K562 (cell line): ENCODE results near the gene STOM. TPM values are rescaled to one million over a fixed set of nuclear protein-coding genes. Genes with fewer than 3 reads are reported as not detected.

Experiments used
- ATAC-seq: fragments of 200-7000 bp; cut with Tn5 transposase; 3 replicates; pipeline ENCODE4 v1.9.1; 2020; ENCODE audit warnings: moderate library complexity
- BruUV-seq: library from RNA; stranded (reverse); fragments of 400-500 nt; replicated peaks from 2 replicates; lab custom pipeline; 2021; lab: Mats Ljungman, UMichigan
- CTCF ChIA-PET: fragments of 300-600 bp; formaldehyde crosslinking; extraction: SDS; loops from one replicate; lab custom pipeline; 2021; ENCODE audit warnings: low intra/inter-chr PET ratio; lab: Yijun Ruan, JAX
- POLR2A ChIA-PET: fragments of 300-600, 350-650 bp; sonication (Branson Sonifier 250); formaldehyde crosslinking; extraction: SDS; loops from one replicate; lab custom pipeline; 2021; ENCODE audit warnings: antibody characterized with exemption, inconsistent platforms; lab: Yijun Ruan, JAX
- DNase-seq, 4 experiments: peaks; one replicate each; pipeline versions ENCODE4 v3.0.0 to v3.0.0-alpha.2; 2011 to 2018; ENCODE audit warnings: low spot score in 3 of 4, mixed read lengths in 3 of 4; ENCODE audit errors: extremely low read depth in 1 of 4
- FAIRE-seq: peaks from 2 replicates; lab custom pipeline; 2011; peaks lifted over from hg19 to GRCh38; lab: Jason Lieb, UNC
- H2AFZ ChIP-seq: 2 replicates; pipeline ENCODE4 v1.6.0; 2011; ENCODE audit warnings: low read depth, low read length, control low read depth, inconsistent platforms
- H3K27ac ChIP-seq: fragments of 200-600 bp; 3 replicates; pipeline ENCODE4 v1.8.0; 2011; ENCODE audit warnings: low read depth, mild to moderate bottlenecking, control low read depth, inconsistent platforms, low read length, moderate library complexity, mixed read lengths; ENCODE audit errors: extremely low read depth
- H3K27me3 ChIP-seq, 2 experiments: fragments of 300-600 bp in 1 of 2; 2 replicates in 1 of 2; 3 replicates in 1 of 2; pipeline versions ENCODE4 v1.6.0 to v1.8.0; 2011; ENCODE audit warnings: inconsistent platforms in 2 of 2, low read length in 2 of 2, mild to moderate bottlenecking in 1 of 2, mixed read lengths in 1 of 2, moderate library complexity in 1 of 2; ENCODE audit not compliant: control insufficient read depth in 2 of 2, insufficient read depth in 2 of 2
- H3K36me3 ChIP-seq: fragments of 300-600 bp; 3 replicates; pipeline ENCODE4 v1.8.0; 2011; ENCODE audit warnings: mild to moderate bottlenecking, low read length, inconsistent platforms; ENCODE audit not compliant: control insufficient read depth, insufficient read depth
- H3K4me1 ChIP-seq, 2 experiments: fragments of 200-600 bp in 1 of 2; replicated peaks in 1 of 2; 2 replicates in 1 of 2; 3 replicates in 1 of 2; pipeline versions ENCODE4 v1.5.1 to v1.8.0; 2011; ENCODE audit warnings: inconsistent platforms in 2 of 2, low read length in 2 of 2, mild to moderate bottlenecking in 1 of 2, mixed read lengths in 1 of 2, moderate library complexity in 1 of 2; ENCODE audit not compliant: control insufficient read depth in 2 of 2, insufficient read depth in 2 of 2
- H3K4me2 ChIP-seq: 2 replicates; pipeline ENCODE4 v1.6.1; 2011; ENCODE audit warnings: low read length, control low read depth, inconsistent platforms, mixed read lengths; ENCODE audit not compliant: insufficient read depth
- H3K4me3 ChIP-seq: fragments of 200-600 bp; sonication (generic), shearing (Covaris generic); 2 replicates; pipeline ENCODE4 v1.5.1; 2016; ENCODE audit warnings: control low read depth, inconsistent platforms
- H3K79me2 ChIP-seq: fragments of 200-600 bp; 3 replicates; pipeline ENCODE4 v1.8.0; 2011; ENCODE audit warnings: low read length, inconsistent platforms; ENCODE audit not compliant: control insufficient read depth, insufficient read depth
- H3K9ac ChIP-seq, 2 experiments: 2 replicates each; pipeline versions ENCODE4 v1.6.0 to v1.6.1; 2011; ENCODE audit warnings: low read depth in 2 of 2, low read length in 2 of 2, control low read depth in 1 of 2, inconsistent platforms in 1 of 2, mild to moderate bottlenecking in 1 of 2, mixed read lengths in 1 of 2; ENCODE audit not compliant: insufficient read depth in 1 of 2
- H3K9me1 ChIP-seq: one replicate; pipeline ENCODE4 v1.6.0; 2011; ENCODE audit warnings: inconsistent platforms, mild to moderate bottlenecking, low read length, moderate library complexity; ENCODE audit not compliant: control insufficient read depth, insufficient read depth
- H3K9me3 ChIP-seq: replicated peaks from 2 replicates; pipeline ENCODE4 v1.5.1; 2011; ENCODE audit warnings: low read depth, low read length, inconsistent platforms; ENCODE audit not compliant: control insufficient read depth, insufficient read depth
- H4K20me1 ChIP-seq: replicated peaks from 2 replicates; pipeline ENCODE4 v1.6.1; 2011; ENCODE audit warnings: low read length, inconsistent platforms, mixed read lengths; ENCODE audit not compliant: control insufficient read depth, insufficient read depth
- CREBBP ChIP-seq: IDR thresholded peaks from one replicate; pipeline ENCODE4 v1.6.1; 2012; ENCODE audit warnings: low read depth, mild to moderate bottlenecking, control low read depth, inconsistent platforms, low read length
- PTBP1 ChIP-seq: fragments of 200-400 bp; formaldehyde crosslinking; IDR thresholded peaks from 2 replicates; pipeline ENCODE4 v1.6.1; 2017; ENCODE audit warnings: low read depth, low read length
- RAD21 ChIP-seq, 2 experiments: fragments of 250-450 bp in 1 of 2; fragments of 450-650 bp in 1 of 2; sonication (Bioruptor Pico) in 1 of 2; formaldehyde crosslinking in 1 of 2; IDR thresholded peaks in 1 of 2; conservative IDR thresholded peaks in 1 of 2; 2 replicates each; pipeline versions ENCODE4 v1.4.0 to v1.8.0; 2020 to 2022; ENCODE audit warnings: mild to moderate bottlenecking in 2 of 2, moderate library complexity in 1 of 2
- RBM34 ChIP-seq: fragments of 200-400 bp; formaldehyde crosslinking; IDR thresholded peaks from 2 replicates; pipeline ENCODE4 v1.6.1; 2018; ENCODE audit warnings: low read length, borderline replicate concordance; ENCODE audit not compliant: insufficient read depth
- REST ChIP-seq, 2 experiments: fragments of 450-650 bp; formaldehyde crosslinking in 1 of 2; IDR thresholded peaks; 2 replicates each; pipeline versions ENCODE4 v1.4.0 to v1.6.1; 2014 to 2020; ENCODE audit warnings: mild to moderate bottlenecking in 2 of 2, borderline replicate concordance in 1 of 2, low read depth in 1 of 2
- SMAD2 ChIP-seq: fragments of 150-350 bp; IDR thresholded peaks from 2 replicates; pipeline ENCODE4 v1.6.1; 2014; ENCODE audit warnings: low read depth, mild to moderate bottlenecking, low read length
- ZFPM2 ChIP-seq: fragments of 250-450 bp; sonication (Bioruptor Pico); IDR thresholded peaks from 2 replicates; pipeline ENCODE4 v1.5.1; 2022; ENCODE audit warnings: mild to moderate bottlenecking
- ZNF586 ChIP-seq: fragments of 450-650 bp; formaldehyde crosslinking; conservative IDR thresholded peaks from 2 replicates; pipeline ENCODE4 v1.4.0; 2020; ENCODE audit warnings: mild to moderate bottlenecking, moderate library complexity
- ZNF740 ChIP-seq, 3 experiments: fragments of 200-800 bp in 1 of 3; sonication (Bioruptor generic) in 1 of 3; sonication (generic) in 1 of 3; formaldehyde crosslinking in 1 of 3; IDR thresholded peaks; 2 replicates each; pipeline versions ENCODE4 v1.6.1 to v1.8.0; 2016 to 2022; ENCODE audit warnings: mild to moderate bottlenecking in 2 of 3, missing compliant biosample characterization in 2 of 3, missing genetic modification characterization in 2 of 3, missing genetic modification reagents in 1 of 3
- WGBS: fragments of 100-300 bp; shearing (Covaris generic); methylation state at CpG from one replicate; pipeline ENCODE4 v1.1.6; 2016; ENCODE audit warnings: low coverage, mixed read lengths; ENCODE audit not compliant: insufficient coverage; ENCODE audit errors: missing lambda C conversion rate; 5-methylcytosine and 5-hydroxymethylcytosine counted together
- in situ Hi-C: fragments of 300-500 bp; cut with MboI; formaldehyde crosslinking; loops from 4 replicates; pipeline ENCODE4 v1.15.0; 2018; ENCODE audit warnings: inconsistent platforms, mixed read lengths
- intact Hi-C: fragments of 100-400 bp; cut with micrococcal nuclease; formaldehyde crosslinking; loops from 2 replicates; pipeline ENCODE4 v1.14.2; 2022
- polyA plus RNA-seq, 8 experiments: library from polyadenylated mRNA; depleted of rRNA in 4 of 8; stranded (reverse) in 5 of 8; unstranded in 3 of 8; fragments of >200 nt; fragmentation: Nextera tagmentation in 2 of 8; fragmentation: Illumina TruSeq in 1 of 8; extraction: Ambion mirVana in 2 of 8; extraction: Trizol in 1 of 8; gene quantifications; 2 replicates each; pipeline versions ENCODE4 v1.2.1 to v1.2.3, GENCODE V29; 2011 to 2014; ENCODE audit warnings: inconsistent platforms in 1 of 8, missing spikeins in 1 of 8
- total RNA-seq, 7 experiments: library from RNA; depleted of rRNA in 6 of 7; stranded (reverse); fragments of >200 nt in 6 of 7; fragmentation: Illumina TruSeq in 2 of 7; extraction: Trizol in 2 of 7; gene quantifications; 2 replicates each; pipeline versions ENCODE4 v1.2.1 to v1.2.3, GENCODE V29; 2011 to 2021; ENCODE audit warnings: low replicate concordance in 1 of 7

Gene STOM
- total and polyA plus RNA-seq, 9 of the 15 experiments (the other 6 are each of a cell fraction or from before 2014, with no cell fraction given) = 23.2 to 140 (median 43.9) TPM

DNA sequence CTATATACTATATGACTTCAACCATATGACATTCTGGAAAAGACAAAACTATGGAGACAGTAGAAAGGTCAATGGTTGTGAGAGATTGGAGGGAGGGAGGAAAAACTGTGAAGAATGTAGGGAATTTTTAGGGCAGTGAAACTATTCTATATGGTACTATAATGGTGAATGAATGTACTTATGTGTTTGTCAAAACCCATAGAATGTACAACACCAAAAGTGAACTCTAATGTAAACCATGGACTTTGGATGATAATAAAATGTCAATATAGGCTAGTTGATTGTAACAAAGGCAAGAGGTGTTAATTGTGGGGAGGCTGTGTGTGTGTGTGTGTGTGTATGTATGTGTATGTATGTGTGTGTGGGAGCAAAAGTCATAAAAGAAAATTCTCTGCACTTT, 10.8 kb upstream of the STOM start (continued):
- TF ChIP-seq ZNF586 (CRISPR knock-in tag) = no peak
- no peak for TF ChIP-seq CREBBP
- no peak for TF ChIP-seq SMAD2
- no peak for TF ChIP-seq PTBP1
- TF ChIP-seq ZFPM2 (CRISPR knock-in tag) = no peak
- TF ChIP-seq, all 486 proteins: peak for 0

- CTCF ChIA-PET = interaction anchor here (0.7 to 3.4 kb wide), 4 partner anchors 23 to 163 kb away, joined by 3 to 32 read pairs (median 6); no protein-coding TSS in a partner anchor
- POLR2A ChIA-PET = no interaction called here
- H3K9me3 ChIP-seq = 0 out of 2 replicates have a peak, but pooled peaks cover 3% of the 10 kb centered on the region
- no peak overlapping the region for H3K4me2 ChIP-seq
- H2AFZ ChIP-seq = no peak overlapping the region
- H3K27me3 ChIP-seq = no peaks in the 10 kb centered on the region
- no peak overlapping the region for H3K9ac ChIP-seq
- intact Hi-C loops = loop anchor here (1.0 kb wide), 1 partner anchor 56 kb away; no protein-coding TSS in a partner anchor
- WGBS = 95% methylated on average over 4 of the region's 4 CpGs
- ATAC-seq (no peak), DNase-seq (no peak), FAIRE-seq (no peak)
- no peak overlapping the region for H3K27ac ChIP-seq
- in situ Hi-C loops = no loop called here
- peaks cover 14% of the 10 kb centered on the region for H3K79me2 ChIP-seq
- H4K20me1 ChIP-seq = no peaks in the 10 kb centered on the region
- no peak overlapping the region for H3K4me3 ChIP-seq
- H3K4me1 ChIP-seq = peaks cover 3 to 24% of the 10 kb centered on the region in 2 experiments; a peak in 4 of 5 replicates
- peaks cover 26% of the 10 kb centered on the region for H3K36me3 ChIP-seq
- BruUV-seq = no TSS peak
- no peaks in the 10 kb centered on the region for H3K9me1 ChIP-seq
- TF ChIP-seq RBM34 = no peak
- TF ChIP-seq REST (IDR thresholded peaks at IDR 0.05; ENCODE audit: borderline replicate concordance) = peak; percentile 7; the same call in 1 of the 2 replicates
- no peak for TF ChIP-seq REST (CRISPR knock-in tag; IDR thresholded peaks at IDR 0.05; ENCODE audit: low read depth)
- TF ChIP-seq RAD21 (CRISPR knock-in tag; conservative IDR thresholded peaks at IDR 0.05 in 1 of 2, IDR thresholded peaks at IDR 0.05 in 1 of 2) = peak; percentile 20 to 45; a peak in 2 of 4 replicates
- no peak for TF ChIP-seq ZNF740 (CRISPR knock-in tag; IDR thresholded peaks at IDR 0.05)
- TF ChIP-seq ZNF740 (tag; IDR thresholded peaks at IDR 0.05) = no peak
Measured at GRCh38 chr9:121376214-121376830, 6.3 kb upstream of the STOM start.
